Mesenchymal stem cell (in vitro differentiated cells and primary cell): ENCODE data around the gene CLSTN3.

Source experiments
- DNase-seq: peaks from one replicate; pipeline ENCODE4 v3.0.0-alpha.2; 2013
- H2AFZ ChIP-seq: one replicate; pipeline ENCODE4 v1.6.1; 2013; ENCODE audit warnings: low read depth, mild to moderate bottlenecking, control low read depth, inconsistent platforms, low read length, moderate library complexity
- H2AK5ac ChIP-seq: 2 replicates; pipeline ENCODE4 v1.6.1; 2013; ENCODE audit warnings: low read length, moderate library complexity, mild to moderate bottlenecking, inconsistent platforms; ENCODE audit not compliant: severe bottlenecking
- H2BK120ac ChIP-seq: one replicate; pipeline ENCODE4 v1.6.1; 2013; ENCODE audit warnings: low read depth, mild to moderate bottlenecking, inconsistent platforms, low read length, moderate library complexity
- H2BK12ac ChIP-seq, 2 experiments: one replicate each; pipeline ENCODE4 v1.6.1; 2013; ENCODE audit warnings: inconsistent platforms in 2 of 2, low read length in 2 of 2, mild to moderate bottlenecking in 2 of 2, moderate library complexity in 2 of 2, control low read depth in 1 of 2
- H2BK15ac ChIP-seq: one replicate; pipeline ENCODE4 v1.6.1; 2013; ENCODE audit warnings: mild to moderate bottlenecking, low read depth, inconsistent platforms; ENCODE audit not compliant: poor library complexity, severe bottlenecking
- H2BK5ac ChIP-seq: 2 replicates; pipeline ENCODE4 v1.6.1; 2013; ENCODE audit warnings: low read depth, mild to moderate bottlenecking, low read length, control low read depth, inconsistent platforms; ENCODE audit not compliant: poor library complexity, severe bottlenecking
- H3K14ac ChIP-seq, 2 experiments: one replicate each; pipeline ENCODE4 v1.6.1; 2013; ENCODE audit warnings: inconsistent platforms in 2 of 2, low read length in 2 of 2, control low read depth in 1 of 2, mild to moderate bottlenecking in 1 of 2, moderate library complexity in 1 of 2
- H3K18ac ChIP-seq, 2 experiments: one replicate each; pipeline ENCODE4 v1.6.1; 2013; ENCODE audit warnings: inconsistent platforms in 2 of 2, low read length in 2 of 2, control low read depth in 1 of 2, low read depth in 1 of 2, mild to moderate bottlenecking in 1 of 2
- H3K23ac ChIP-seq, 2 experiments: one replicate each; pipeline ENCODE4 v1.6.1; 2013; ENCODE audit warnings: inconsistent platforms in 2 of 2, low read length in 2 of 2, mild to moderate bottlenecking in 2 of 2, moderate library complexity in 2 of 2, control low read depth in 1 of 2
- H3K27ac ChIP-seq: 2 replicates; pipeline ENCODE4 v1.5.1; 2013; ENCODE audit warnings: mild to moderate bottlenecking, moderate library complexity, low read length, control low read depth, inconsistent platforms; ENCODE audit not compliant: poor library complexity, severe bottlenecking
- H3K27me3 ChIP-seq, 2 experiments: 2 replicates each; pipeline versions ENCODE4 v1.6.1 to v1.7.0; 2013; ENCODE audit warnings: low read length in 2 of 2, mild to moderate bottlenecking in 2 of 2, moderate library complexity in 2 of 2, control low read depth in 1 of 2, inconsistent platforms in 1 of 2; ENCODE audit not compliant: control insufficient read depth in 1 of 2, insufficient read depth in 1 of 2
- H3K36me3 ChIP-seq, 2 experiments: 2 replicates each; pipeline versions ENCODE4 v1.6.1 to v1.7.0; 2013; ENCODE audit warnings: low read length in 2 of 2, control low read depth in 1 of 2, inconsistent platforms in 1 of 2, low read depth in 1 of 2, mild to moderate bottlenecking in 1 of 2; ENCODE audit not compliant: insufficient read depth in 2 of 2, control insufficient read depth in 1 of 2
- H3K4ac ChIP-seq, 2 experiments: one replicate each; pipeline ENCODE4 v1.6.1; 2013; ENCODE audit warnings: inconsistent platforms in 2 of 2, low read length in 2 of 2, mild to moderate bottlenecking in 2 of 2, moderate library complexity in 2 of 2, control low read depth in 1 of 2, low read depth in 1 of 2
- H3K4me1 ChIP-seq: 2 replicates; pipeline ENCODE4 v1.6.1; 2013; ENCODE audit warnings: low read depth, low read length, control low read depth; ENCODE audit not compliant: control insufficient read depth, insufficient read depth
- H3K4me2 ChIP-seq: 2 replicates; pipeline ENCODE4 v1.6.1; 2013; ENCODE audit warnings: low read length, mild to moderate bottlenecking, inconsistent platforms; ENCODE audit not compliant: poor library complexity, severe bottlenecking
- H3K4me3 ChIP-seq, 2 experiments: 2 replicates each; pipeline versions ENCODE4 v1.5.1 to v1.7.0; 2013; ENCODE audit warnings: low read length in 2 of 2, mild to moderate bottlenecking in 2 of 2, control low read depth in 1 of 2, low read depth in 1 of 2; ENCODE audit not compliant: insufficient read depth in 1 of 2
- H3K79me1 ChIP-seq: replicated peaks from 2 replicates; pipeline ENCODE4 v1.6.1; 2013; ENCODE audit warnings: mild to moderate bottlenecking, control low read depth, low read length, inconsistent platforms; ENCODE audit not compliant: poor library complexity, severe bottlenecking
- H3K9ac ChIP-seq: 2 replicates; pipeline ENCODE4 v1.7.0; 2013; ENCODE audit warnings: mild to moderate bottlenecking, low read length, moderate library complexity
- H3K9me3 ChIP-seq: 2 replicates; pipeline ENCODE4 v1.7.0; 2013; ENCODE audit warnings: mild to moderate bottlenecking, low read length; ENCODE audit not compliant: control insufficient read depth
- H4K8ac ChIP-seq: one replicate; pipeline ENCODE4 v1.6.1; 2013; ENCODE audit warnings: inconsistent platforms, mild to moderate bottlenecking, low read length, moderate library complexity
- H4K91ac ChIP-seq: one replicate; pipeline ENCODE4 v1.6.1; 2013; ENCODE audit warnings: mild to moderate bottlenecking, low read length, inconsistent platforms
- WGBS: methylation state at CpG from one replicate; pipeline ENCODE4 v1.1.7; 2013; ENCODE audit warnings: mixed read lengths; 5-methylcytosine and 5-hydroxymethylcytosine counted together

CLSTN3 gene

DNA sequence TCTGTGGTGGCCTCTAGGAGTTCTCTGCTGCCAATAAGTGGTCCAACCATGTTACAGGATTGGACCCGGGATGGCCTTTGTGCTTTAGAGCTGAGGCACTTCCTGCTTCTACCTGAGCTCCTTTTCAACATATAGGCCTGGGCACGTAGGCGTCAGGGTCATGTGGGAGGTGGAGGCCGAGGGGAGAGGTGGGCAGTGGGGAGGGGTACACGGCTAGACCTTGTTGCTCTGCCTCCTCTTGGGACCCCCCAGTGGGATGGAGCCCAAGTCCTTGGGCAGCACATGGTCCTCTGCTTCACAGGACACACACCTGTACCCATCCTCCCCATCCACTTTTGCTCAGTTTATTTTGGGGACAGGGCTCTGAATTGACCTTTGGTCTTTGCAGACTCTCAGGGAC is 8.8 kb upstream of the CLSTN3 start:
- Histone ChIP-seq H4K8ac (no peak overlapping the region), H2BK12ac (no peak overlapping the region), H2BK120ac (no peak overlapping the region), H3K18ac (no peak overlapping the region), H3K4me3 (no peak overlapping the region), H3K36me3 (peaks cover 26 to 36% of the 10 kb centered on the region in 2 experiments), H3K4ac (no peak overlapping the region), H3K14ac (no peak overlapping the region), H3K9me3 (no peaks in the 10 kb centered on the region), H2AFZ (no peak overlapping the region), H3K4me1 (peaks cover 2% of the 10 kb centered on the region), H4K91ac (no peak overlapping the region), H3K79me1 (no peaks in the 10 kb centered on the region), H3K23ac (no peak overlapping the region), H2BK15ac (no peak overlapping the region), H3K4me2 (no peak overlapping the region), H3K9ac (no peak overlapping the region), H3K27me3 (no peaks in the 10 kb centered on the region), H2BK5ac (no peak overlapping the region), H2AK5ac (no peak overlapping the region), H3K27ac (no peak overlapping the region)
- DNase-seq: no peak
- 85% methylated on average over 4 of the region's 5 CpGs for WGBS

GRCh38 chr12:7122811-7123769 is 7.1 kb upstream of the CLSTN3 start:
- no peak overlapping the region for H2AK5ac ChIP-seq
- 87% methylated on average over 5 of the region's 7 CpGs for WGBS
- H3K27me3 ChIP-seq: peaks cover 0 to 6% of the 10 kb centered on the region in 2 experiments
- H3K4ac ChIP-seq: no peak overlapping the region
- peaks cover 2% of the 10 kb centered on the region for H3K4me1 ChIP-seq
- H3K14ac ChIP-seq: peak overlapping the region in 1 of 2 experiments; percentile 42
- H3K36me3 ChIP-seq: peaks cover 15 to 20% of the 10 kb centered on the region in 2 experiments
- H3K79me1 ChIP-seq: no peaks in the 10 kb centered on the region
- H3K9ac ChIP-seq: no peak overlapping the region
- no peak overlapping the region for H4K8ac ChIP-seq
- H3K9me3 ChIP-seq: no peaks in the 10 kb centered on the region
- no peak overlapping the region for H3K27ac ChIP-seq
- H3K18ac ChIP-seq: no peak overlapping the region
- no peak overlapping the region for H2AFZ ChIP-seq
- no peak overlapping the region for H2BK15ac ChIP-seq
- no peak overlapping the region for H2BK12ac ChIP-seq
- no peak overlapping the region for H3K4me2 ChIP-seq
- no peak for DNase-seq
- H3K23ac ChIP-seq: no peak overlapping the region
- H3K4me3 ChIP-seq: no peak overlapping the region
- no peak overlapping the region for H4K91ac ChIP-seq
- H2BK120ac ChIP-seq: no peak overlapping the region
- no peak overlapping the region for H2BK5ac ChIP-seq

GRCh38 chr12:7123806-7124522 is 6.2 kb upstream of the CLSTN3 start:
- no peak for DNase-seq
- H3K23ac ChIP-seq: no peak overlapping the region
- no peaks in the 10 kb centered on the region for H3K79me1 ChIP-seq
- no peak overlapping the region for H2AFZ ChIP-seq
- H3K4me2 ChIP-seq: no peak overlapping the region
- peaks cover 0 to 15% of the 10 kb centered on the region in 2 experiments for H3K27me3 ChIP-seq
- no peak overlapping the region for H2AK5ac ChIP-seq
- peaks cover 2% of the 10 kb centered on the region for H3K4me1 ChIP-seq
- no peak overlapping the region for H3K9ac ChIP-seq
- H2BK15ac ChIP-seq: no peak overlapping the region
- H3K9me3 ChIP-seq: no peaks in the 10 kb centered on the region
- peaks cover 11 to 14% of the 10 kb centered on the region in 2 experiments for H3K36me3 ChIP-seq
- H4K8ac ChIP-seq: no peak overlapping the region
- H3K4me3 ChIP-seq: no peak overlapping the region
- no peak overlapping the region for H4K91ac ChIP-seq
- no peak overlapping the region for H2BK120ac ChIP-seq
- H2BK12ac ChIP-seq: no peak overlapping the region
- no peak overlapping the region for H3K27ac ChIP-seq
- no peak overlapping the region for H3K4ac ChIP-seq
- no peak overlapping the region for H3K14ac ChIP-seq
- 70% methylated on average over 9 of the region's 11 CpGs for WGBS
- no peak overlapping the region for H3K18ac ChIP-seq
- H2BK5ac ChIP-seq: no peak overlapping the region

- no peak overlapping the region for H4K8ac ChIP-seq
- 98% methylated on average over 1 of the region's 4 CpGs for WGBS
- no peak overlapping the region for H3K4ac ChIP-seq
- H3K4me2 ChIP-seq: no peak overlapping the region
- peaks cover 0 to 29% of the 10 kb centered on the region in 2 experiments for H3K27me3 ChIP-seq
- no peak overlapping the region for H3K4me3 ChIP-seq
- no peak overlapping the region for H3K27ac ChIP-seq
- H3K36me3 ChIP-seq: peaks cover 7 to 9% of the 10 kb centered on the region in 2 experiments
- H2BK15ac ChIP-seq: no peak overlapping the region
- no peak overlapping the region for H2AFZ ChIP-seq
- H3K23ac ChIP-seq: no peak overlapping the region
- no peak for DNase-seq
- H3K14ac ChIP-seq: no peak overlapping the region
- no peak overlapping the region for H3K9ac ChIP-seq
- no peaks in the 10 kb centered on the region for H3K9me3 ChIP-seq
- H2BK5ac ChIP-seq: no peak overlapping the region
- H2AK5ac ChIP-seq: no peak overlapping the region
- H3K79me1 ChIP-seq: peaks cover 3% of the 10 kb centered on the region
- no peak overlapping the region for H2BK12ac ChIP-seq
- peaks cover 9% of the 10 kb centered on the region for H3K4me1 ChIP-seq
- no peak overlapping the region for H4K91ac ChIP-seq
- H2BK120ac ChIP-seq: no peak overlapping the region
- no peak overlapping the region for H3K18ac ChIP-seq
These were observed 4.4 kb upstream of the CLSTN3 start for GRCh38 chr12:7125632-7126227.
